ENCODE results near the gene MIXL1.

GRCh38 chr1:226223786-226224244, 351 bp downstream of the MIXL1 start:
- TF ChIP-seq, protein P1, sequence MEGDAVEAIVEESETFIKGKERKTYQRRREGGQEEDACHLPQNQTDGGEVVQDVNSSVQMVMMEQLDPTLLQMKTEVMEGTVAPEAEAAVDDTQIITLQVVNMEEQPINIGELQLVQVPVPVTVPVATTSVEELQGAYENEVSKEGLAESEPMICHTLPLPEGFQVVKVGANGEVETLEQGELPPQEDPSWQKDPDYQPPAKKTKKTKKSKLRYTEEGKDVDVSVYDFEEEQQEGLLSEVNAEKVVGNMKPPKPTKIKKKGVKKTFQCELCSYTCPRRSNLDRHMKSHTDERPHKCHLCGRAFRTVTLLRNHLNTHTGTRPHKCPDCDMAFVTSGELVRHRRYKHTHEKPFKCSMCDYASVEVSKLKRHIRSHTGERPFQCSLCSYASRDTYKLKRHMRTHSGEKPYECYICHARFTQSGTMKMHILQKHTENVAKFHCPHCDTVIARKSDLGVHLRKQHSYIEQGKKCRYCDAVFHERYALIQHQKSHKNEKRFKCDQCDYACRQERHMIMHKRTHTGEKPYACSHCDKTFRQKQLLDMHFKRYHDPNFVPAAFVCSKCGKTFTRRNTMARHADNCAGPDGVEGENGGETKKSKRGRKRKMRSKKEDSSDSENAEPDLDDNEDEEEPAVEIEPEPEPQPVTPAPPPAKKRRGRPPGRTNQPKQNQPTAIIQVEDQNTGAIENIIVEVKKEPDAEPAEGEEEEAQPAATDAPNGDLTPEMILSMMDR (IDR thresholded peaks at IDR 0.05 in 2 of 3, conservative IDR thresholded peaks at IDR 0.05 in 1 of 3; ENCODE audit: borderline replicate concordance in 1 of 3, insufficient read depth in 1 of 3, low read depth in 2 of 3, low read length in 2 of 3) = no peak
- TF ChIP-seq EZH2phosphoT487 (IDR thresholded peaks at IDR 0.05; ENCODE audit: borderline replicate concordance) = no peak
- no peak for TF ChIP-seq POLR2A (IDR thresholded peaks at IDR 0.05; ENCODE audit: borderline replicate concordance, extremely low read depth, insufficient read depth, insufficient read length)
- no peak for TF ChIP-seq RAD21 (IDR thresholded peaks at IDR 0.05; ENCODE audit: low read depth)
- no peak for TF ChIP-seq EZH2 (IDR thresholded peaks at IDR 0.05)

Measured in HCT116 (cell line).